Measurements from ENCODE around the gene SREBF2. TPM values are rescaled to one million over a fixed set of nuclear protein-coding genes. Genes with fewer than 3 reads are reported as not detected.

SREBF2 gene
- total and polyA plus RNA-seq, 9 of the 15 experiments (the other 6 are each of a cell fraction or from before 2014, with no cell fraction given): 1.1 to 84.2 (median 26.9) TPM

DNA sequence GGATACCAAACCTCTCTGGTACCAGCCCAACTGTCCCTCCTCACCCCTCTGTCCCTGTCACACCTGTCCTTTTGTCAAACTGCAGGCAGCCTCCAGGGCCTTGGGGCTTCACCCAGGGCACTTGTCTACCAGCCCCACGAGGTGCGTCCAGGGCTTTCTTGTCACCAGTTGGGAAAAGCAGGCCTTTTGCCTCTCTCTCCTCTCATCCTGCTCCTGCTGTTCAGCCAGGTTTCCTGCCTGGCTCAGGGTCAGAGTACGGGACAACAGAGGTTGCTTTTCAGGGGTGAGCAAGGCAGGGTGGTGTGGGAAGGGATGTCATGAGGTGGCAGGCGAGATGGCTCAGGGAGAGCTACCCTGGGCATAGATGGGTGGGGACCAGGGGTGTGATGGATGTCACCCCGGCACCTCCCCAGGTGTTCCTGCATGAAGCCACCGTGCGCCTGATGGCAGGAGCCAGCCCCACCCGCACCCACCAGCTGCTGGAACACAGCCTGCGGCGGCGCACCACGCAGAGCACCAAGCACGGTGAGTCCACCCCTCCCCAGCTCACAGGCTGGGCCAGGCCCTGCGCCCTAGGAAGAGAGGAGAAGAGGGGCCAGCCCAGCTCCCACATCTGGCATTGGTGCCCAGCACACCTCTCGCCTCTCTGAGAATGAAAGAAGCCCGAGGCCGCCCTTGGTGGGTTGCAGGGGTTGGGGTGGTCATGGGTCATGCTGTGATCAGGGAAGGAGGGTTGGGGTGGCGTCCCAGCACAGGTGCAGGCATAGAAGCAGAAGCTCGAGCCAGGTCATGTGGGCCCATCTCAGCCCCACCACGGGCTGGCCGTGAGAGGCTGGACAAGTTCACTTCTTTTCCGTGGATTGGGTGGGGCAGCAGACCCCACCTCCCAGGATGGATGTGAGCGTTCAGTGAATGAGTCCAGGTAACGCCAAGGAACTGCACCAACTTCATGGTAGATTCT, 71.8 kb downstream of the SREBF2 start:
- Histone ChIP-seq H3K27me3 (ENCODE audit: control insufficient read depth in 2 of 2, insufficient read depth in 2 of 2, low read length in 2 of 2) (no peaks in the 10 kb centered on the region), H3K4me2 (ENCODE audit: insufficient read depth, low read length) (no peak overlapping the region), H3K9ac (ENCODE audit: insufficient read depth in 1 of 2, low read depth in 2 of 2, low read length in 2 of 2) (no peak overlapping the region), H3K4me3 (no peak overlapping the region), H3K9me1 (ENCODE audit: control insufficient read depth, insufficient read depth, low read length) (peaks cover 2% of the 10 kb centered on the region), H3K27ac (ENCODE audit: extremely low read depth, low read depth, low read length) (no peak overlapping the region), H3K79me2 (ENCODE audit: control insufficient read depth, insufficient read depth, low read length) (no peaks in the 10 kb centered on the region), H2AFZ (ENCODE audit: low read depth, low read length) (no peak overlapping the region), H3K4me1 (replicated peaks in 1 of 2; ENCODE audit: control insufficient read depth in 2 of 2, insufficient read depth in 2 of 2, low read length in 2 of 2) (peaks cover 0 to 15% of the 10 kb centered on the region in 2 experiments; a peak in 3 of 5 replicates), H3K9me3 (replicated peaks; ENCODE audit: control insufficient read depth, insufficient read depth, low read depth, low read length) (no peaks in the 10 kb centered on the region), H3K36me3 (ENCODE audit: control insufficient read depth, insufficient read depth, low read length) (peaks cover 68% of the 10 kb centered on the region), H4K20me1 (replicated peaks; ENCODE audit: control insufficient read depth, insufficient read depth, low read length) (0 out of 2 replicates have a peak, but pooled peaks cover 7% of the 10 kb centered on the region)
- TF ChIP-seq POLR2G (IDR thresholded peaks at IDR 0.05; ENCODE audit: low read depth, low read length) (peak; percentile 74), TFAM (CRISPR knock-in tag; conservative IDR thresholded peaks at IDR 0.05) (no peak), RBM22 (IDR thresholded peaks at IDR 0.05; ENCODE audit: low read depth, low read length, poor library complexity, severe bottlenecking) (peak; percentile 83), POLR2B (IDR thresholded peaks at IDR 0.05; ENCODE audit: low read depth, partially characterized antibody) (peak; percentile 37), PHB (CRISPR knock-in tag; IDR thresholded peaks at IDR 0.05) (no peak), HOXB6 (CRISPR knock-in tag; IDR thresholded peaks at IDR 0.05; ENCODE audit: borderline replicate concordance) (no peak), ZNF707 (CRISPR knock-in tag; conservative IDR thresholded peaks at IDR 0.05) (no peak), POLR2AphosphoS2 (IDR thresholded peaks at IDR 0.05; ENCODE audit: low read length) (peak; percentile 68; the same call in 1 of the 2 replicates), POLR2A (conservative IDR thresholded peaks at IDR 0.05) (0 out of 2 replicates have a peak, but pooled peaks have one; percentile 40), SRSF9 (IDR thresholded peaks at IDR 0.05; ENCODE audit: borderline replicate concordance, low read depth, low read length) (no peak), XRCC4 (IDR thresholded peaks at IDR 0.05; ENCODE audit: extremely low read depth, insufficient read depth, insufficient read length) (no peak), ZNF140 (CRISPR knock-in tag; IDR thresholded peaks at IDR 0.05) (no peak)
- TF ChIP-seq, protein P1, sequence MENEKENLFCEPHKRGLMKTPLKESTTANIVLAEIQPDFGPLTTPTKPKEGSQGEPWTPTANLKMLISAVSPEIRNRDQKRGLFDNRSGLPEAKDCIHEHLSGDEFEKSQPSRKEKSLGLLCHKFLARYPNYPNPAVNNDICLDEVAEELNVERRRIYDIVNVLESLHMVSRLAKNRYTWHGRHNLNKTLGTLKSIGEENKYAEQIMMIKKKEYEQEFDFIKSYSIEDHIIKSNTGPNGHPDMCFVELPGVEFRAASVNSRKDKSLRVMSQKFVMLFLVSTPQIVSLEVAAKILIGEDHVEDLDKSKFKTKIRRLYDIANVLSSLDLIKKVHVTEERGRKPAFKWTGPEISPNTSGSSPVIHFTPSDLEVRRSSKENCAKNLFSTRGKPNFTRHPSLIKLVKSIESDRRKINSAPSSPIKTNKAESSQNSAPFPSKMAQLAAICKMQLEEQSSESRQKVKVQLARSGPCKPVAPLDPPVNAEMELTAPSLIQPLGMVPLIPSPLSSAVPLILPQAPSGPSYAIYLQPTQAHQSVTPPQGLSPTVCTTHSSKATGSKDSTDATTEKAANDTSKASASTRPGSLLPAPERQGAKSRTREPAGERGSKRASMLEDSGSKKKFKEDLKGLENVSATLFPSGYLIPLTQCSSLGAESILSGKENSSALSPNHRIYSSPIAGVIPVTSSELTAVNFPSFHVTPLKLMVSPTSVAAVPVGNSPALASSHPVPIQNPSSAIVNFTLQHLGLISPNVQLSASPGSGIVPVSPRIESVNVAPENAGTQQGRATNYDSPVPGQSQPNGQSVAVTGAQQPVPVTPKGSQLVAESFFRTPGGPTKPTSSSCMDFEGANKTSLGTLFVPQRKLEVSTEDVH (IDR thresholded peaks at IDR 0.05; ENCODE audit: low read depth, partially characterized antibody): no peak
- TF ChIP-seq, protein P2, sequence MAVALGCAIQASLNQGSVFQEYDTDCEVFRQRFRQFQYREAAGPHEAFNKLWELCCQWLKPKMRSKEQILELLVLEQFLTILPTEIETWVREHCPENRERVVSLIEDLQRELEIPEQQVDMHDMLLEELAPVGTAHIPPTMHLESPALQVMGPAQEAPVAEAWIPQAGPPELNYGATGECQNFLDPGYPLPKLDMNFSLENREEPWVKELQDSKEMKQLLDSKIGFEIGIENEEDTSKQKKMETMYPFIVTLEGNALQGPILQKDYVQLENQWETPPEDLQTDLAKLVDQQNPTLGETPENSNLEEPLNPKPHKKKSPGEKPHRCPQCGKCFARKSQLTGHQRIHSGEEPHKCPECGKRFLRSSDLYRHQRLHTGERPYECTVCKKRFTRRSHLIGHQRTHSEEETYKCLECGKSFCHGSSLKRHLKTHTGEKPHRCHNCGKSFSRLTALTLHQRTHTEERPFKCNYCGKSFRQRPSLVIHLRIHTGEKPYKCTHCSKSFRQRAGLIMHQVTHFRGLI (CRISPR knock-in tag; IDR thresholded peaks at IDR 0.05): no peak
- ChIA-PET CTCF (ENCODE audit: low intra/inter-chr PET ratio) (no interaction called here), POLR2A (interaction anchor here (0.8 kb wide), 1 partner anchor 37 kb away, joined by 3 read pairs; no protein-coding TSS in a partner anchor)
- FAIRE-seq (no peak), ATAC-seq (no peak), DNase-seq (ENCODE audit: extremely low read depth in 1 of 4, low spot score in 3 of 4) (no peak)
- BruUV-seq (replicated peaks): no TSS peak
- WGBS (ENCODE audit: insufficient coverage, low coverage, missing lambda C conversion rate): 92% methylated on average over 11 of the region's 24 CpGs
- in situ Hi-C loops (cut with MboI) (no loop called here), intact Hi-C loops (cut with micrococcal nuclease) (no loop called here)
